ENCODE measurements around the gene CDC42BPA.
"Not testable (repeated sequence)": the region's sequence is repeated elsewhere in the genome, so short reads cannot be mapped to it uniquely, and the experiment has no call there.

CDC42BPA gene

DNA sequence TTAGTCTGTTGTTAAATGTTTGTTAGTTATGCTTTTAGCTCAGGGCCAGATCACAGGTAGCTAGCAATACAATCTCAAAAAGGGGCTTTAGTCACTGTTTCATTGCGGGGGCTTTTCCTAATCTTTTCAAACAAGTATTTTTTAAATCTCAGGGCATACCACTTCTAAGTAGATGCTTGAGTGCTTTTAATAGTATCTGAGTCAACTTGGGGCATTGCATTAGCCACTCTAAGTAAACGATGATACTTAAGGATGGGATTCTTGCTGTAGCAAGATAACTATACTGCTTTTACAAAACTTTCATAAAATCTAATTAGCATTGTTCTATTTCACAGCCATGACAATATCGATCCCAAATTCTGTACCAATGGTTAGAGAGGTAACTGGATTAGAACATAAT lies 11.6 kb downstream of the CDC42BPA start:
- DNase-seq (ENCODE audit: low spot score): no peak

GRCh38 chr1:227305894-227306626 lies 12.2 kb downstream of the CDC42BPA start:
- no peak for DNase-seq (ENCODE audit: low spot score)

- DNase-seq (ENCODE audit: low spot score): no peak
Measured at GRCh38 chr1:227304665-227305064, 13.6 kb downstream of the CDC42BPA start.

GRCh38 chr1:227303662-227304061 lies 14.6 kb downstream of the CDC42BPA start:
- no peak for DNase-seq (ENCODE audit: low spot score)

DNA sequence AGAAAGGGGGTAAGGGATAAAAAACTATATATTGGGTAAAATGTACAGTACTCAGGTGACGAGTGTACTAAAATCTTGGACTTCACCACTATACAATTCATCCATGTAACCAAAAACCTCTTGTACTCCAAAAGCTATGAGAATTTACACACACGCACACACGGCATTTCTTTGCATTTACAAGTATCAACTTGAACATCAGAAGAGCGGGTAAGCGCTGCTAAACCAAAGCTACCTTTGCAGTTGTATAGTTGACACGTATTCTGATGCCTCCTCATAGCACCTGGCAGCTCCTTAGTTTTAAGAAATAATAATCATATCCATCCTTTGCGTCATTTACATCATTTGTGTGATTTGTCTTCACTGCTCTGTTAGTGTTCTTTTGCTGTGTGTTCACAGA lies 17.6 kb downstream of the CDC42BPA start:
- DNase-seq (ENCODE audit: low spot score): no peak

DNA sequence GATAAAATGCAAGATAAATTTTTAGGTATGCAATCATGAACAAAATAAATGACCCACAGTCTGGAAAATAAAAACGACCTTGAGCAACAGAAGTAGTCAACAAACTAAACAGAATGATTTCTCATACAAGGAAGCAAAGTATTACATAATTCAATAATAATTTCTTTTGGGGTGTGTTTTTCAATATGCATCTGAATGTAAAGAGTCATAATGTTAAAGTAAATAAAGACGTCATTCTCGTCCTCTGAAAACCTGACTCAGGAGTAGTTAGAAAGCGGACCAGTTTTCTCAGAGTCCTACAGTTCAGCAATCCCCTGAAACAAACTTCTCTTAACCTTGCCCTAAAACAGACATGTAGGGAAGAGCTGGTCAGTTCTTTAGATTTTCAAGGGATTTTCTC lies 18.6 kb downstream of the CDC42BPA start:
- DNase-seq (ENCODE audit: low spot score): no peak

GRCh38 chr1:227299241-227299627 lies 19.1 kb downstream of the CDC42BPA start:
- DNase-seq (ENCODE audit: low spot score): no peak

GRCh38 chr1:227298512-227299240 lies 19.6 kb downstream of the CDC42BPA start:
- no peak for DNase-seq (ENCODE audit: low spot score)

- DNase-seq (ENCODE audit: low spot score): no peak
Measured at GRCh38 chr1:227297073-227297793, 21.1 kb downstream of the CDC42BPA start.

GRCh38 chr1:227295609-227296008 lies 22.7 kb downstream of the CDC42BPA start:
- no peak for DNase-seq (ENCODE audit: low spot score)

- DNase-seq (ENCODE audit: low spot score): no peak
Measured at GRCh38 chr1:227285745-227286144, 32.5 kb downstream of the CDC42BPA start.

DNA sequence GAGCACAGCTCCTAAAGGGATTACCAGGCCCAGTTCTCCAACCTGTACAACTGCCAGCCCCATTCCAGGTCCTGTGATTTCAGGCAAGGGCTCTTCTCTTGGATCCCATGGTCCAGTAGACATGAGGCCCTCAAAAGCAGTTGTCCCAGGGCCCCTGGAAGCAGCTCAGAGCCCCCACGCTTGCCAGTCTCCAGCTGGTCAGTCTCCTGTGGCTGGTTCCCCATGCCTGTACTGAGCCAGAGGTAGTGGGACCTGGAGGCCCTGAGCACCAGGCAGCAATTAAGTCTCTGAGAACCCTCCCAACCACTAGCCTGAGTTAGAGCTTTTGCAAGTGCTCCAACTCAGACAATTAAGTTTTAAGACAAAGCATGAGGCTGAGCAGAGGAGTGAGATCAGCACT lies 36.9 kb downstream of the CDC42BPA start:
- DNase-seq (ENCODE audit: low spot score): no peak

- DNase-seq (ENCODE audit: low spot score): no peak
Measured at GRCh38 chr1:227280836-227281235, 37.5 kb downstream of the CDC42BPA start.

- DNase-seq (ENCODE audit: low spot score): not testable (repeated sequence)
Measured at GRCh38 chr1:227276156-227276693, 42.1 kb downstream of the CDC42BPA start.

- DNase-seq (ENCODE audit: low spot score): no peak
Measured at GRCh38 chr1:227273557-227273956, 44.7 kb downstream of the CDC42BPA start.

DNA sequence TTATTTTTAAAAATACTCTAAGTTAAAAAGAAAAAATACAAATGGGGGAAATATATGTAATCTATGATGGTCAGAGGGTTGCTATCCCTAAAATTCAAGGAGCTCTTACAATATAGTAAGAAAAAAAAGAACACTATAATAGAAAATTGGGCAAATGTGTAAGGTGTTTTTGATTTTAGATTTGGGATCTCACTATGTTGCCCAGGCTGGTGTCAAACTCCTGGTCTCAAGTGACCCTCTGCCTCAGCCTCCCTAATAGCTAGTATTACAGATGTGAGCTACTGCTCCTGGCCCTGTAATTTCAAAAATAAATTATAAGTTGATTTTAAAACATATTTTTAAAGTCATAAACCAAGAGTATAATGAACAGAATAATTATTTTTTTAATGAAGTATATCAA lies 45.9 kb downstream of the CDC42BPA start:
- DNase-seq (ENCODE audit: low spot score): no peak

DNA sequence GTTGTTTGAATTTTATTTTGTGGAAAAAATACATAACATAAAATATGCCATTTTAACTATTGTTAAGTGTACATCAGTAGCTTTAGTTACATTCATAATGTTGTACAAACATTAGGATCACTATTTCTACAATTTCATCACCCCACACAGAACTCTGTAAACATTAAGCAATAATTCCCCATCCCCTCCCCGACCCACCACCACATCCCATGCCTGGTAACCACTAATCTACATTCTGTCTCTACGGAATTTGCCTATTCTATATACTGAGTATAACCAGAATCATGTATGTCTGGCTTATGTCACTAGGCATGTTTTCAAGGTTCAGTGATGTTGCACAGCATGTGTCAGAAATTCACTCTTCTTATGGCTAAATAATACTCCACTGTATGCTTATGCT lies 47.7 kb downstream of the CDC42BPA start:
- DNase-seq (ENCODE audit: low spot score): peak; percentile 38

DNA sequence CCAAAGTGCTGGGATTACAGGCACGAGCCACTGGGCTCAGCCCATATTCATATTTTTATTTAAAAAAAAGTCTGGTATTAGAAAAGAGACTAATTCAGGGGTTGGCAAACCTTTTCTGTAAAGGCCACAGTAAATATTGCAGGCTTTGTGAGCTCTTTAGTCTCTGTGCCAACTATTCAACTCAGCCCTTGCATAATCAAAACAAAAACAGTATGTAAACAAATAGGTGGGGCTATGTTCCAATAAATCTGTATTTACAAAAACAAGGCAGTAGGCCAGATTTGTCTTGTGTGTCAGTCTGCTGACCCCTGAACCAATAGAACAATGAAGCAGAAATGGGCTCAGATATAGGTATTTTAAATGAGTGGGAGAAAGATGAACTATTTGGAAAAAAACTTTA lies 49.3 kb downstream of the CDC42BPA start:
- DNase-seq (ENCODE audit: low spot score): peak; percentile 14

DNA sequence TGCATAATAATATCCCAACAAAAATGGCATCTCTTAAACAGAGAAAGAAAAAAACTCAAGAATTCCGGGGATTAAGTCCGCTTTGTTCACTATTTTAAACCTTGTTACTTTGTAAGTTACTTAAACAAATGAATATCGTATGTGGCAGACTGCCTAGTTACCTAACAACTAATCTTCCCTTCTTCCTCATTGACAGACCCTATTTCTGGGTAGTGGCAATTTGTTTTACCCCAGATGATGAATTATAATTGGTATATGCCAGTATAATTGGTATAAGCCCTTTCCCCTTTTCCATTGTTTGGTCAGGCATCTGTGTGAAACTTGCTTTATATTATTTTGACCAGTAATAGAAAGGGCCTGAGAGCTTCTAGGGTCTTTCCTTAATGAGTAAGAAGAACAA lies 52.4 kb downstream of the CDC42BPA start:
- no peak for DNase-seq (ENCODE audit: low spot score)

DNA sequence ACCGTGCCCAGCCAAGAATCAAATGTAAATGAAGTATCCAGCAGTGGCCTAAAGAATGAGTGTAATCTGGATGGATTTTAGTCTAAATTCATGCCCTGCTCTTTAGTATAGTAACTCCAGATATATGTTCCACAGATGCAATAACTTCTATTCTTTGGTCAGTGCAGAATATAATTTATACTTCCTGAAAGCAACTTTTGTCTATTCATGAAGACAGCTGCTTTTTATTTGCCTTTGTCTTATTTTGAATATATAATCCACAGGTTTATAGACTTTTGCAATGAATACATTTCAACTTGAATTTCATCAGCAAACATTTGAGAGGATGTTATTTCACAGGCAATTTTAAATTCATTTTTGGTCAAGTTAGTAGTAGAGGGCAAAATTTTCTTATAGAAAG lies 54.4 kb downstream of the CDC42BPA start:
- DNase-seq (ENCODE audit: low spot score): no peak

- no peak for DNase-seq (ENCODE audit: low spot score)
Measured at GRCh38 chr1:227261501-227261900, 56.8 kb downstream of the CDC42BPA start.

DNA sequence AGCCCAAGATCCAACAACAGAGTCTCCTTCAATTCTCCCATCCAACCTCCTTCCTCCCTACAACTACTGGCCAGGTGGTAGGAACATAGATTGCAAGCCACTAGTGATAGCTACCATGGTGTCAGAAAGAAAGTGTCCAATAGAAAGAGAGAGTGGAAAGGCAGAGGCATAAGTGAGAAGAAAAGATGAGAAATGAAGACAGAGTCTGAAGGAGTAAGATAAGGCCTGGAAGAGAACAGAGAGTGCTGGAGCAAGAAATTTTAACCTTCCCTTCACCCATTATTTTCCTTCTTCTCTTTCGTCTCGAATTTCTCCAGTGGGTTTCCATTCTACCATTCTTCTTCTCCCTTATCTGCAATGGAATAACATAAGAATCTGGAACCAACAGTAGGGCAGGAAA lies 57.9 kb downstream of the CDC42BPA start:
- no peak for DNase-seq (ENCODE audit: low spot score)

DNA sequence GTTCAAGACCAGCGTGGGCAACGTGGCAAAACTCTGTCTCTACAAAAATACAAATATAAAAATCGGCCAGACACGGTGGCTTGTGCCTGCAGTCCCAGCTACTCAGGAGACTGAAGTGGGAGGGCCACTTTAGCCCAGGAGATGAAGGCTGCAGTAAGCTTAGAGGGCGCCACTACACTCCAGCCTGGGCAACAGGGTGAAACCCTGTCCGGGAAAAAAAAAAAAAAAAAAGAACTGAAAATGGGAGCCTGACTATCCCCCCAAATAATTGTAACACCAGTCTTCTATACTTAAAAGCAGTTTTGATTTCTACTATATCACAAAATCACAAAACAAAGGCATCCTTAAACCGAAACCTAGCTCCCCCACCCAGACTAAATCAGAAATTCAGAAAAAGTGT lies 60.3 kb downstream of the CDC42BPA start:
- no peak for DNase-seq (ENCODE audit: low spot score)

Data from HuH-7.5 (cell line).